Measurements from ENCODE around the gene B4GALT6. TPM values are rescaled to one million over a fixed set of nuclear protein-coding genes. Genes with fewer than 3 reads are reported as not detected.
"Not testable (repeated sequence)": the region's sequence is repeated elsewhere in the genome, so short reads cannot be mapped to it uniquely, and the experiment has no call there.

The B4GALT6 gene
- total RNA-seq = under 1 TPM; 0.52 to 0.66 TPM

- DNase-seq (peak; percentile 18 to 50 (median 26)), ATAC-seq (peak; percentile 57)
- Histone ChIP-seq H3K27me3 (no peaks in the 10 kb centered on the region), H3K9me3 (no peaks in the 10 kb centered on the region), H3K36me3 (replicated peaks in 1 of 2; ENCODE audit: insufficient read depth in 1 of 2, low read depth in 2 of 2) (no peaks in the 10 kb centered on the region), H3K4me1 (peaks cover 13% of the 10 kb centered on the region), H3K27ac (peak within 1 kb of the TSS in 3 of 4 donors; percentile 75 to 86 (median 78)), H3K4me3 (peak within 1 kb of the TSS; percentile 33 to 60)
- intact Hi-C loops (cut with DNase I) = no loop called here
- WGBS, 2 donors = 0 to 1% methylated on average over 51 to 62 of the region's 86 CpGs
- TF ChIP-seq POLR2A (IDR thresholded peaks at IDR 0.05) (no peak), CTCF (IDR thresholded peaks at IDR 0.05) (no peak)
Measured at GRCh38 chr18:31684279-31685096, at the start of gene B4GALT6. Gene B4GALT6, minus strand, starts transcription at chr18:31684581. Its CDS starts 155 bp downstream, at chr18:31684426.

- no peak overlapping the region for H3K27ac ChIP-seq
- ATAC-seq = no peak
- no peak for DNase-seq
- no peak overlapping the region for H3K4me3 ChIP-seq
- TF ChIP-seq POLR2A (IDR thresholded peaks at IDR 0.05) = no peak
- no peak for TF ChIP-seq CTCF (IDR thresholded peaks at IDR 0.05)
- H3K9me3 ChIP-seq = no peaks in the 10 kb centered on the region
- no peaks in the 10 kb centered on the region for H3K4me1 ChIP-seq
- no peaks in the 10 kb centered on the region for H3K27me3 ChIP-seq
- whole genome bisulfite sequencing, 2 donors = 44 to 72% methylated on average over 3 of the region's 3 CpGs
- no peaks in the 10 kb centered on the region for H3K36me3 ChIP-seq (replicated peaks in 1 of 2; ENCODE audit: insufficient read depth in 1 of 2, low read depth in 2 of 2)
- intact Hi-C loops (cut with DNase I) = no loop called here
Measured at GRCh38 chr18:31731628-31732027, 47.2 kb upstream of the B4GALT6 start.

GRCh38 chr18:31729196-31729595 is 44.8 kb upstream of the B4GALT6 start:
- H3K4me3 ChIP-seq; H3K27me3 ChIP-seq; H3K9me3 ChIP-seq; H3K36me3 ChIP-seq (replicated peaks in 1 of 2; ENCODE audit: insufficient read depth in 1 of 2, low read depth in 2 of 2); H3K4me1 ChIP-seq; H3K27ac ChIP-seq; ATAC-seq; DNase-seq: not testable (repeated sequence)
- 74 to 86% methylated on average over 2 of the region's 2 CpGs for WGBS, 2 donors
- intact Hi-C loops (cut with DNase I) = loop anchor here (10.0 kb wide), 1 partner anchor 174 kb away; no protein-coding TSS in a partner anchor

- ATAC-seq (peak; percentile 69), DNase-seq (peak; percentile 34 to 51 (median 43))
- Histone ChIP-seq H3K27me3 (no peaks in the 10 kb centered on the region), H3K4me1 (peaks cover 8% of the 10 kb centered on the region), H3K36me3 (replicated peaks in 1 of 2; ENCODE audit: insufficient read depth in 1 of 2, low read depth in 2 of 2) (no peaks in the 10 kb centered on the region), H3K4me3 (peak overlapping the region; percentile 20 to 24), H3K9me3 (peaks cover 0 to 1% (median 0%) of the 10 kb centered on the region in 3 donors), H3K27ac (peak overlapping the region in 1 of 4 donors; percentile 28)
- TF ChIP-seq POLR2A (IDR thresholded peaks at IDR 0.05) = no peak
- no peak for TF ChIP-seq CTCF (IDR thresholded peaks at IDR 0.05)
- intact Hi-C loops (cut with DNase I) = loop anchor here (10.0 kb wide), 1 partner anchor 169 kb away; no protein-coding TSS in a partner anchor
- 0 to 7% methylated on average over 15 to 43 of the region's 43 CpGs for WGBS, 2 donors
Measured at GRCh38 chr18:31723990-31724711, 39.8 kb upstream of the B4GALT6 start.

GRCh38 chr18:31723639-31723989 is 39.2 kb upstream of the B4GALT6 start:
- Histone ChIP-seq H3K36me3 (replicated peaks in 1 of 2; ENCODE audit: insufficient read depth in 1 of 2, low read depth in 2 of 2) (no peaks in the 10 kb centered on the region), H3K4me1 (peaks cover 8% of the 10 kb centered on the region), H3K4me3 (no peak overlapping the region), H3K27ac (no peak overlapping the region), H3K9me3 (peaks cover 0 to 4% (median 0%) of the 10 kb centered on the region in 3 donors), H3K27me3 (no peaks in the 10 kb centered on the region)
- DNase-seq (no peak), ATAC-seq (no peak)
- TF ChIP-seq POLR2A (IDR thresholded peaks at IDR 0.05) (no peak), CTCF (IDR thresholded peaks at IDR 0.05) (no peak)
- 48 to 65% methylated on average over 5 to 7 of the region's 7 CpGs for WGBS, 2 donors
- intact Hi-C loops (cut with DNase I) = loop anchor here (10.0 kb wide), 1 partner anchor 169 kb away; no protein-coding TSS in a partner anchor

All from body of pancreas (tissue), 4 donors.